CD14-positive monocyte (primary cell): ENCODE results near the gene MIPOL1. TPM values are rescaled to one million over a fixed set of nuclear protein-coding genes. Genes with fewer than 3 reads are reported as not detected.

Experiments
- DNase-seq, 3 donors: peaks; one replicate each; pipeline ENCODE4 v3.0.0-alpha.2; 2011 to 2022
- H2AFZ ChIP-seq: 2 replicates; pipeline ENCODE4 v1.6.0; 2012; ENCODE audit warnings: mild to moderate bottlenecking, low read depth, low read length, inconsistent platforms; ENCODE audit not compliant: insufficient read depth, poor library complexity, severe bottlenecking
- H3K27ac ChIP-seq, 2 donors: 1 replicate in 1 of 2; 2 replicates in 1 of 2; pipeline ENCODE4 v1.5.1; 2012 to 2013; ENCODE audit warnings: low read length in 2 of 2, control low read depth in 1 of 2, inconsistent platforms in 1 of 2, low read depth in 1 of 2, mild to moderate bottlenecking in 1 of 2
- H3K27me3 ChIP-seq, 2 donors: one replicate each; pipeline versions ENCODE4 v1.6.0 to v1.6.1; 2011 to 2013; ENCODE audit warnings: low read length in 2 of 2; ENCODE audit not compliant: control insufficient read depth in 2 of 2, insufficient read depth in 2 of 2
- H3K36me3 ChIP-seq, 2 donors: replicated peaks in 1 of 2; 1 replicate in 1 of 2; 2 replicates in 1 of 2; pipeline versions ENCODE4 v1.5.1 to v1.6.1; 2012 to 2013; ENCODE audit warnings: low read length in 2 of 2, control low read depth in 1 of 2, inconsistent platforms in 1 of 2, mild to moderate bottlenecking in 1 of 2; ENCODE audit not compliant: insufficient read depth in 2 of 2, control insufficient read depth in 1 of 2
- H3K4me1 ChIP-seq, 2 donors: 1 replicate in 1 of 2; 2 replicates in 1 of 2; pipeline versions ENCODE4 v1.5.1 to v1.6.1; 2012 to 2013; ENCODE audit warnings: low read length in 2 of 2, control low read depth in 1 of 2, inconsistent platforms in 1 of 2, mild to moderate bottlenecking in 1 of 2, moderate library complexity in 1 of 2; ENCODE audit not compliant: insufficient read depth in 2 of 2, control insufficient read depth in 1 of 2
- H3K4me2 ChIP-seq: replicated peaks from 2 replicates; pipeline ENCODE3; 2012; ENCODE audit warnings: low read length, moderate library complexity, mild to moderate bottlenecking; ENCODE audit not compliant: poor library complexity, severe bottlenecking; ENCODE audit errors: extremely low read depth
- H3K4me3 ChIP-seq, 3 experiments: fragments of 200-600 bp in 1 of 3; sonication (generic) in 1 of 3; replicated peaks in 1 of 3; 1 replicate in 2 of 3; 2 replicates in 1 of 3; pipeline ENCODE4 v1.5.1; 2011 to 2013; ENCODE audit warnings: low read length in 3 of 3, mild to moderate bottlenecking in 3 of 3, control low read depth in 2 of 3, low read depth in 2 of 3, inconsistent platforms in 1 of 3, moderate library complexity in 1 of 3
- H3K79me2 ChIP-seq: 2 replicates; pipeline ENCODE4 v1.6.0; 2012; ENCODE audit warnings: mild to moderate bottlenecking, control low read depth, inconsistent platforms, low read length, moderate library complexity; ENCODE audit not compliant: insufficient read depth
- H3K9ac ChIP-seq: 2 replicates; pipeline ENCODE4 v1.6.0; 2017; ENCODE audit warnings: low read length, mild to moderate bottlenecking; ENCODE audit not compliant: insufficient read depth, poor library complexity, severe bottlenecking
- H3K9me3 ChIP-seq, 2 donors: replicated peaks in 1 of 2; 1 replicate in 1 of 2; 2 replicates in 1 of 2; pipeline versions ENCODE4 v1.5.1 to v1.6.1; 2012 to 2013; ENCODE audit warnings: low read length in 2 of 2, control low read depth in 1 of 2; ENCODE audit not compliant: control insufficient read depth in 1 of 2, insufficient read depth in 1 of 2
- H4K20me1 ChIP-seq: 2 replicates; pipeline ENCODE4 v1.6.0; 2012; ENCODE audit warnings: mild to moderate bottlenecking, low read length, control low read depth, moderate library complexity; ENCODE audit not compliant: insufficient read depth
- H3K27ac Mint-ChIP-seq, 7 donors: one replicate each; pipeline ENCODE4 v1.8.0; 2020; ENCODE audit warnings: mild to moderate bottlenecking in 7 of 7, mixed read lengths in 7 of 7, moderate library complexity in 6 of 7, inconsistent platforms in 2 of 7
- H3K27me3 Mint-ChIP-seq, 3 donors: one replicate each; pipeline ENCODE4 v1.8.0; 2021 to 2022; ENCODE audit warnings: low read depth in 3 of 3, mild to moderate bottlenecking in 3 of 3, mixed read lengths in 3 of 3, moderate library complexity in 3 of 3, inconsistent platforms in 1 of 3
- H3K36me3 Mint-ChIP-seq, 2 donors: one replicate each; pipeline ENCODE4 v1.8.0; 2020; ENCODE audit warnings: mixed read lengths in 2 of 2, inconsistent platforms in 1 of 2, mild to moderate bottlenecking in 1 of 2
- H3K4me1 Mint-ChIP-seq: one replicate; pipeline ENCODE4 v1.8.0; 2020; ENCODE audit warnings: mild to moderate bottlenecking, mixed read lengths
- H3K4me3 Mint-ChIP-seq, 2 donors: one replicate each; pipeline ENCODE4 v1.8.0; 2020; ENCODE audit warnings: mild to moderate bottlenecking in 2 of 2, mixed read lengths in 2 of 2, moderate library complexity in 1 of 2
- H3K9me3 Mint-ChIP-seq, 7 donors: one replicate each; pipeline ENCODE4 v1.8.0; 2020 to 2022; ENCODE audit warnings: mixed read lengths in 7 of 7, mild to moderate bottlenecking in 6 of 7, moderate library complexity in 6 of 7, inconsistent platforms in 2 of 7
- WGBS: methylation state at CpG from one replicate; pipeline ENCODE4 v1.1.5; 2013; ENCODE audit warnings: missing lambda C conversion rate; ENCODE audit not compliant: insufficient coverage; 5-methylcytosine and 5-hydroxymethylcytosine counted together
- intact Hi-C, 2 donors: fragments of 100-400 bp; cut with micrococcal nuclease; formaldehyde crosslinking; loops; one replicate each; pipeline versions ENCODE4 v1.15.0 to v1.15.1; 2023
- polyA plus RNA-seq, 3 donors: library from polyadenylated mRNA; depleted of rRNA in 1 of 3; unstranded in 2 of 3; stranded (reverse) in 1 of 3; fragments of 300-500 nt in 2 of 3; fragments of >200 nt in 1 of 3; fragmentation: Illumina TruSeq in 2 of 3; gene quantifications; 1 replicate in 2 of 3; 2 replicates in 1 of 3; pipeline ENCODE4 v1.2.3, GENCODE V29; 2012 to 2021
- TF ChIP-seq, protein P1 (sequence below): fragments of 200-600 bp; IDR thresholded peaks from one replicate; pipeline ENCODE4 v1.8.0; 2022; ENCODE audit warnings: antibody characterized with exemption, mild to moderate bottlenecking

MIPOL1 gene
- polyA plus RNA-seq, 3 donors = not detected

DNA sequence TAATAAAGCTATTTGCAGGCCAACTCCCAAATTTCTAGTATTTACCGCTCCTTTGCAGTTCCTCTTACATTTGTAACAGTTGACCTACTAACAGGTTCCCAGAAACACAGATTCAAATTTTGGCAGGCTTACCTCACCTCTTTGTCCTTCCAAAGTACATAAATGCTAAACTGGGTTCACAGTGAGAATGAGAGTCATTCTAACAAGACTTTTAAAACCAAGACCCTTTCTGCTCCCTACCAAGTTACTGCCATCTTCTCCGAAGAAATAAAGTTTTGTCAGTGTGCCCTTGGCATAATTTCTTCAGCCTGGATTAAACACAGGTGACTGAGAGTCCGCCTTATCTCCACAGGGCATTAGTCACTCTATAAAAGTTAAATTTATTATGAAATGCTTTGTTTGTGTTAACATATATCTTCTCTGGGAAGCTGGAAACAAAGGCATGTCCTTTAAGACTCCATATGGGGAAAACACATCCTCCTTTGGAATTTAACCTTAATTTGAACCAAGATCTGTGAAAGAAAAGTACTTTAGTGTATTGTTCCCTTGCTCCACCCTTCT, 369.2 kb downstream of the MIPOL1 start:
- Histone ChIP-seq H3K27ac (no peak overlapping the region), H3K27me3 (no peaks in the 10 kb centered on the region), H3K9me3 (no peaks in the 10 kb centered on the region), H2AFZ (no peak overlapping the region), H3K4me2 (no peak overlapping the region), H3K4me3 (no peak overlapping the region), H3K4me1 (no peaks in the 10 kb centered on the region), H3K36me3 (no peaks in the 10 kb centered on the region), H4K20me1 (no peaks in the 10 kb centered on the region), H3K79me2 (no peaks in the 10 kb centered on the region), H3K9ac (no peak overlapping the region)
- H3K4me3 Mint-ChIP-seq = no peak overlapping the region
- 0% methylated on average over 1 of the region's 3 CpGs for WGBS
- TF ChIP-seq, protein P1, sequence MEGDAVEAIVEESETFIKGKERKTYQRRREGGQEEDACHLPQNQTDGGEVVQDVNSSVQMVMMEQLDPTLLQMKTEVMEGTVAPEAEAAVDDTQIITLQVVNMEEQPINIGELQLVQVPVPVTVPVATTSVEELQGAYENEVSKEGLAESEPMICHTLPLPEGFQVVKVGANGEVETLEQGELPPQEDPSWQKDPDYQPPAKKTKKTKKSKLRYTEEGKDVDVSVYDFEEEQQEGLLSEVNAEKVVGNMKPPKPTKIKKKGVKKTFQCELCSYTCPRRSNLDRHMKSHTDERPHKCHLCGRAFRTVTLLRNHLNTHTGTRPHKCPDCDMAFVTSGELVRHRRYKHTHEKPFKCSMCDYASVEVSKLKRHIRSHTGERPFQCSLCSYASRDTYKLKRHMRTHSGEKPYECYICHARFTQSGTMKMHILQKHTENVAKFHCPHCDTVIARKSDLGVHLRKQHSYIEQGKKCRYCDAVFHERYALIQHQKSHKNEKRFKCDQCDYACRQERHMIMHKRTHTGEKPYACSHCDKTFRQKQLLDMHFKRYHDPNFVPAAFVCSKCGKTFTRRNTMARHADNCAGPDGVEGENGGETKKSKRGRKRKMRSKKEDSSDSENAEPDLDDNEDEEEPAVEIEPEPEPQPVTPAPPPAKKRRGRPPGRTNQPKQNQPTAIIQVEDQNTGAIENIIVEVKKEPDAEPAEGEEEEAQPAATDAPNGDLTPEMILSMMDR = no peak
- intact Hi-C loops = no loop called here
- peaks cover 0 to 8% (median 3%) of the 10 kb centered on the region in 3 donors for H3K27me3 Mint-ChIP-seq
- H3K36me3 Mint-ChIP-seq = no peaks in the 10 kb centered on the region
- no peaks in the 10 kb centered on the region for H3K4me1 Mint-ChIP-seq
- H3K27ac Mint-ChIP-seq = no peak overlapping the region
- DNase-seq = no peak
- peaks cover 0 to 1% (median 0%) of the 10 kb centered on the region in 7 donors for H3K9me3 Mint-ChIP-seq

DNA sequence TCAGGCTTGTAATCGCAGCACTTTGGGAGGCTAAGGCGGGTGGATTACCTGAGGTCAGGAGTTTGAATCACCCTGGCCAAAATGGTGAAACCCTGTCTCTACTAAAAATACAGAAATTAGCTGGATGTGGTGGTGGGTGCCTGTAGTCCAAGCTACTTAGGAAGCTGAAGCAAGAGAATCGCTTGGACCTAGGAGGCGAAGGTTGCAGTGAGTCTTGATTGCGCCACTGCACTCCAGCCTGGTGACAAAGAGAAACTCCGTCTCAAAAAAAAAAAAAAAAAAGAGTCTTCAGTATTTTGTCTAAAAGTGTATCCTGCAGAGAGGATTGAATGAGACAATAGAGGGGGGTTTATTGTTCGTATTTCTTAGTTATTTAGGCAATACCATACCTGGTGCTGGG, 372.0 kb downstream of the MIPOL1 start:
- TF ChIP-seq, protein P1 = no peak
- no peak overlapping the region for H3K9ac ChIP-seq
- H3K4me1 Mint-ChIP-seq = no peaks in the 10 kb centered on the region
- no peak overlapping the region for H3K4me2 ChIP-seq
- no peak overlapping the region for H2AFZ ChIP-seq
- intact Hi-C loops = no loop called here
- no peaks in the 10 kb centered on the region for H3K36me3 ChIP-seq
- H3K9me3 Mint-ChIP-seq = peaks cover 0 to 2% (median 1%) of the 10 kb centered on the region in 7 donors
- no peak overlapping the region for H3K4me3 Mint-ChIP-seq
- H3K79me2 ChIP-seq = no peaks in the 10 kb centered on the region
- peaks cover 0 to 10% (median 2%) of the 10 kb centered on the region in 3 donors for H3K27me3 Mint-ChIP-seq
- H3K36me3 Mint-ChIP-seq = no peaks in the 10 kb centered on the region
- no peaks in the 10 kb centered on the region for H4K20me1 ChIP-seq
- no peak overlapping the region for H3K27ac Mint-ChIP-seq
- no CpG with 5 or more reads among the region's 7 CpGs for WGBS
- no peaks in the 10 kb centered on the region for H3K9me3 ChIP-seq
- no peak overlapping the region for H3K4me3 ChIP-seq
- H3K27me3 ChIP-seq = no peaks in the 10 kb centered on the region
- no peak for DNase-seq
- no peak overlapping the region for H3K27ac ChIP-seq
- no peaks in the 10 kb centered on the region for H3K4me1 ChIP-seq
